ENCODE results near the gene BFSP2. TPM values are rescaled to one million over a fixed set of nuclear protein-coding genes. Genes with fewer than 3 reads are reported as not detected.

Gene BFSP2
- total and polyA plus RNA-seq, 2 of the 13 experiments (the other 11 are each of a cell fraction or from before 2014, with no cell fraction given): not detected

DNA sequence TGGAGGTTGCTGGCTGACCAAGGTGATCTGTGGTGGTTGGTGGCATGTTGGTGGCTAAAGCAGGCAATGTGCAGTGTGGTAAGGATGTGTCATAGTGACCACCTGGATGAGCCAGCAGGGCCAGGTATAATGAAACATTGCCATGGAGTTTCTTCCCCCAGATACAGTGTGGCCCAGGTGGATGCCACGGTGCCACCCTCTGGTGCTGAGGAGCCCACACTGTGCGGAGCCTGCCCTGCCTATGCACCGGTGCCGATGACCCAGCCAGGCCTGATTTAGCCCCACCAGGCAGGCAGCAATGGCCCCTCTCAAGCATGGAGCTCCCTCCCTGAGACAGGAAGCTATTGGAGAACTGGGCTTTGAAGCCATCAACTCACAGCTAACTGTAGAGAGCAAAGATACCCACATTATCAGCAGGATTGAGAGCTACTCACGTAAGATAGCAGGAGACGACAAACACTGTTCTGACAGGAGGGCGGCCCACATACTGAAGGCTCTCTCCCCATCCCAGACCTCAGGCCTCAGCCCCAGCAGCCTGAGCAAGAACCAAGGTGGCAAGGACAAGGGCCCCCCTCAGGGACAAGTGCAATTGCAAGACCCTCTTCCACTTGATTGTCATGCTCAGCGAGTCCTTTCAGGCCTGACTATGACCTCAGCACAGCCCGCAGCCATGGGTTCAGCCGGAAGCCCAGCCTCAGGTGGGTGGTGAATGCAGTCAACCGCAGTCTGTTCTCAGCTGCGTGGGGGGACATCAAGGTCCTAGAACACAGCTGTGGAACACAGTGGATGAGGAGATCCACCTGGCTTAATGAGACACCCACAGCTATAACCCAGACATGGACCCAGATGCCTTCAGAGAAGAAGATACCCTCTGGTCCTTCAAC is 90.9 kb downstream of the BFSP2 start (continued):
- TF ChIP-seq, protein P1, sequence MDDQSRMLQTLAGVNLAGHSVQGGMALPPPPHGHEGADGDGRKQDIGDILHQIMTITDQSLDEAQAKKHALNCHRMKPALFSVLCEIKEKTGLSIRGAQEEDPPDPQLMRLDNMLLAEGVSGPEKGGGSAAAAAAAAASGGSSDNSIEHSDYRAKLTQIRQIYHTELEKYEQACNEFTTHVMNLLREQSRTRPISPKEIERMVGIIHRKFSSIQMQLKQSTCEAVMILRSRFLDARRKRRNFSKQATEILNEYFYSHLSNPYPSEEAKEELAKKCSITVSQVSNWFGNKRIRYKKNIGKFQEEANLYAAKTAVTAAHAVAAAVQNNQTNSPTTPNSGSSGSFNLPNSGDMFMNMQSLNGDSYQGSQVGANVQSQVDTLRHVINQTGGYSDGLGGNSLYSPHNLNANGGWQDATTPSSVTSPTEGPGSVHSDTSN (CRISPR knock-in tag; IDR thresholded peaks at IDR 0.05; ENCODE audit: borderline replicate concordance): no peak
- TF ChIP-seq ZNF234 (CRISPR knock-in tag; conservative IDR thresholded peaks at IDR 0.05) (no peak), HMG20A (CRISPR knock-in tag; IDR thresholded peaks at IDR 0.05; ENCODE audit: borderline replicate concordance) (no peak), HNRNPH1 (optimal IDR thresholded peaks at IDR 0.05; ENCODE audit: low read depth, low read length) (no peak), PAWR (CRISPR knock-in tag; IDR thresholded peaks at IDR 0.05; ENCODE audit: borderline replicate concordance) (no peak)

DNA sequence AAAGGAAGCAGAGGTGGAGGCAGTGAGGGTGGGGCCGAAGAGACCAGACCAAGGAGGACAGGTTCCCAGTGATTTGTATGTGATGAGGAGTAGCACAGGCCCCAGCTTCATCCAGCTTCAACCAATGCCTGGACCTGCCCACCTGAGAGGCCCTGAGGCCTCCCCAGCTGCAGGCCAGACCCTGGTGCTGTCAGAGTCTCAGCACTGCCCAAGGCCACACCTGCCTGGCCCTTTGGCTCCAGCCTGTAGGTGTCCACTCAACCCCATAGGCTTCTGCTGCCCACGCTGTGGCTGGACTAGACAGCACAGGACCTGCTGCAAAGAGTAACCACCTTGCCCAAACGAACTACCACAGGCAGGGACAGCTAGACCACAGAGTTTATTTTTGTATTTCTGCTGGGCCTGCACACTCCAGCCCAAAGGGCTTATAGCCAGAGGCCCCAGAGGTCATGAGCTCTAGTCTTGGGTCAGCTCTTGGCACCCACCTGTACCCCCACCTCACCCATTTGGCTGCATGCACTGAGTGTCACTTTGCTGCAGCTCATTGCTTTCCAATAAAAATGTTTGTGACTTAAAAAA is 91.7 kb downstream of the BFSP2 start:
- no peak for FAIRE-seq
- POLR2A ChIA-PET: interaction anchor here (4.7 kb wide), 1 partner anchor 82 kb away, joined by 22 read pairs; the partner anchor contains the start of gene CDV3
- H2AFZ ChIP-seq (ENCODE audit: low read length): no peak overlapping the region
- no peak overlapping the region for H3K4me3 ChIP-seq (replicated peaks in 1 of 3; ENCODE audit: insufficient read depth in 1 of 3, low read depth in 2 of 3, low read length in 3 of 3)
- H3K79me2 ChIP-seq (ENCODE audit: insufficient read depth, low read length): no peaks in the 10 kb centered on the region
- no TSS peak for BruUV-seq (replicated peaks)
- no peak for DNase-seq (ENCODE audit: low spot score)
- intact Hi-C loops (cut with micrococcal nuclease; ENCODE audit: unreplicated experiment) (no loop called here), in situ Hi-C loops (cut with HindIII; ENCODE audit: extremely low pct_ligation_motif_present, low pct_unique_long_range_greater_than_20kb) (loop anchor here (5.0 kb wide), 1 partner anchor 81 kb away; the partner anchor contains the start of gene CDV3)
- peak; percentile 18; the same call in 1 of the 3 replicates for ATAC-seq
- H4K20me1 ChIP-seq (ENCODE audit: insufficient read depth, low read length): no peaks in the 10 kb centered on the region
- H3K27ac ChIP-seq (ENCODE audit: extremely low read length, insufficient read depth, low read length): no peak overlapping the region
- H3K4me2 ChIP-seq (ENCODE audit: low read depth, low read length): no peak overlapping the region
- CTCF ChIA-PET (ENCODE audit: low intra/inter-chr PET ratio, low total read pairs): no interaction called here
- no peaks in the 10 kb centered on the region; the same call in 1 of the 2 replicates for H3K9me3 ChIP-seq (ENCODE audit: low read length)
- no peaks in the 10 kb centered on the region for H3K27me3 ChIP-seq (ENCODE audit: control insufficient read depth in 1 of 2, insufficient read depth in 2 of 2, low read length in 2 of 2)
- WGBS (ENCODE audit: low lambda C conversion rate): 100% methylated on average over 1 of the region's 3 CpGs
- H3K9ac ChIP-seq (ENCODE audit: insufficient read depth, low read depth, low read length): no peak overlapping the region
- peaks cover 17% of the 10 kb centered on the region for H3K4me1 ChIP-seq (ENCODE audit: insufficient read depth, low read length)
- TF ChIP-seq ZNF333 (CRISPR knock-in tag; IDR thresholded peaks at IDR 0.05; ENCODE audit: borderline replicate concordance) (no peak), ZNF567 (CRISPR knock-in tag; IDR thresholded peaks at IDR 0.05; ENCODE audit: borderline replicate concordance) (no peak), TGIF2 (CRISPR knock-in tag; IDR thresholded peaks at IDR 0.05) (no peak), ZNF724P (CRISPR knock-in tag; IDR thresholded peaks at IDR 0.05; ENCODE audit: borderline replicate concordance) (no peak), THAP9 (CRISPR knock-in tag; IDR thresholded peaks at IDR 0.05; ENCODE audit: borderline replicate concordance) (no peak), GFI1 (CRISPR knock-in tag; IDR thresholded peaks at IDR 0.05; ENCODE audit: borderline replicate concordance) (no peak), NPAS2 (CRISPR knock-in tag; IDR thresholded peaks at IDR 0.05; ENCODE audit: borderline replicate concordance) (no peak), ZNF660 (CRISPR knock-in tag; IDR thresholded peaks at IDR 0.05; ENCODE audit: borderline replicate concordance, low read depth) (no peak), ZNF781 (CRISPR knock-in tag; IDR thresholded peaks at IDR 0.05; ENCODE audit: borderline replicate concordance, not compliant biosample characterization) (no peak), ZNF543 (CRISPR knock-in tag; IDR thresholded peaks at IDR 0.05) (no peak), DMAP1 (CRISPR knock-in tag; IDR thresholded peaks at IDR 0.05) (no peak), TEAD3 (CRISPR knock-in tag; optimal IDR thresholded peaks at IDR 0.05; ENCODE audit: borderline replicate concordance) (no peak), SOX5 (CRISPR knock-in tag; IDR thresholded peaks at IDR 0.05; ENCODE audit: borderline replicate concordance) (no peak)
- H3K36me3 ChIP-seq (replicated peaks in 1 of 2; ENCODE audit: control insufficient read depth in 1 of 2, insufficient read depth in 2 of 2, low read length in 2 of 2): no peaks in the 10 kb centered on the region; a peak in 1 of 5 replicates
